ENCODE results near the gene CLHC1. TPM values are rescaled to one million over a fixed set of nuclear protein-coding genes. Genes with fewer than 3 reads are reported as not detected.
"Not testable (repeated sequence)": the region's sequence is repeated elsewhere in the genome, so short reads cannot be mapped to it uniquely, and the experiment has no call there.

Gene CLHC1
- total and polyA plus RNA-seq, 8 donors: 2.9 to 20.0 (median 7.0) TPM

- DNase-seq: no peak
- Histone ChIP-seq H3K9me3 (no peaks in the 10 kb centered on the region), H3K27me3 (no peaks in the 10 kb centered on the region), H3K4me1 (no peaks in the 10 kb centered on the region), H3K4me3 (no peak overlapping the region), H3K27ac (no peak overlapping the region), H3K36me3 (no peaks in the 10 kb centered on the region)
- intact Hi-C loops (cut with DNase I): no loop called here
- no peak for ATAC-seq
- TF ChIP-seq, protein P1, sequence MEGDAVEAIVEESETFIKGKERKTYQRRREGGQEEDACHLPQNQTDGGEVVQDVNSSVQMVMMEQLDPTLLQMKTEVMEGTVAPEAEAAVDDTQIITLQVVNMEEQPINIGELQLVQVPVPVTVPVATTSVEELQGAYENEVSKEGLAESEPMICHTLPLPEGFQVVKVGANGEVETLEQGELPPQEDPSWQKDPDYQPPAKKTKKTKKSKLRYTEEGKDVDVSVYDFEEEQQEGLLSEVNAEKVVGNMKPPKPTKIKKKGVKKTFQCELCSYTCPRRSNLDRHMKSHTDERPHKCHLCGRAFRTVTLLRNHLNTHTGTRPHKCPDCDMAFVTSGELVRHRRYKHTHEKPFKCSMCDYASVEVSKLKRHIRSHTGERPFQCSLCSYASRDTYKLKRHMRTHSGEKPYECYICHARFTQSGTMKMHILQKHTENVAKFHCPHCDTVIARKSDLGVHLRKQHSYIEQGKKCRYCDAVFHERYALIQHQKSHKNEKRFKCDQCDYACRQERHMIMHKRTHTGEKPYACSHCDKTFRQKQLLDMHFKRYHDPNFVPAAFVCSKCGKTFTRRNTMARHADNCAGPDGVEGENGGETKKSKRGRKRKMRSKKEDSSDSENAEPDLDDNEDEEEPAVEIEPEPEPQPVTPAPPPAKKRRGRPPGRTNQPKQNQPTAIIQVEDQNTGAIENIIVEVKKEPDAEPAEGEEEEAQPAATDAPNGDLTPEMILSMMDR (IDR thresholded peaks at IDR 0.05): no peak
- WGBS, 2 donors: 97 to 99% methylated on average over 3 of the region's 3 CpGs
- FAIRE-seq: no peak
Observed at GRCh38 chr2:55204536-55204935, 27.6 kb downstream of the CLHC1 start.

DNA sequence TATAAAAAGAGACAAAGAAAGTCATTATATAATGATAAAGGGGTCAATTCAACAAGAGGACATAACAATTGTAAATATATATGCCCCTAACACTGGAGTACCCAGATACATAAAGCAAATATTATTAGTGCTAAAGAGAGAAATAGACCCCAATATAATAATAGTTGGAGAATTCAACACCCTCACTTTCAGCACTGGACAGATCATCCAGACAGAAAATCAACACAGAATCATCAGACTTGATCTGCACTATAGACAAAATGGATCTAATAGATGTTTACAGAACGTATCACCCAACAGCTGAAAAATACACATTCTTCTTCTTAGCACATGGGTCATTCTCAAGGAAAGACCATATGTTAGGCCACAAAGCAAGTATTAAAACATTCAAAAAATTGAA, 31.7 kb downstream of the CLHC1 start:
- intact Hi-C loops (cut with DNase I): no loop called here
- Histone ChIP-seq H3K9me3 (no peaks in the 10 kb centered on the region), H3K27me3 (no peaks in the 10 kb centered on the region), H3K36me3 (no peaks in the 10 kb centered on the region), H3K4me3 (no peak overlapping the region), H3K27ac (no peak overlapping the region), H3K4me1 (no peaks in the 10 kb centered on the region)
- ATAC-seq (no peak), DNase-seq (no peak), FAIRE-seq (no peak)
- TF ChIP-seq, protein P1 (IDR thresholded peaks at IDR 0.05): no peak
- 97 to 100% methylated on average over 1 of the region's 1 CpG for WGBS, 2 donors

GRCh38 chr2:55196526-55196925, 35.6 kb downstream of the CLHC1 start:
- H3K36me3 ChIP-seq: no peaks in the 10 kb centered on the region
- FAIRE-seq: no peak
- WGBS, 2 donors: 98 to 100% methylated on average over 2 of the region's 2 CpGs
- H3K27ac ChIP-seq: no peak overlapping the region
- H3K27me3 ChIP-seq: no peaks in the 10 kb centered on the region
- H3K4me3 ChIP-seq: no peak overlapping the region
- no peaks in the 10 kb centered on the region for H3K4me1 ChIP-seq
- no peak for DNase-seq
- H3K9me3 ChIP-seq: no peaks in the 10 kb centered on the region
- intact Hi-C loops (cut with DNase I): no loop called here
- TF ChIP-seq, protein P1 (IDR thresholded peaks at IDR 0.05): no peak
- no peak for ATAC-seq

- H3K4me1 ChIP-seq; ATAC-seq; DNase-seq; H3K27ac ChIP-seq; H3K9me3 ChIP-seq; FAIRE-seq; H3K4me3 ChIP-seq; H3K27me3 ChIP-seq; H3K36me3 ChIP-seq; intact Hi-C loops (cut with DNase I): not testable (repeated sequence)
- WGBS, 2 donors: 92 to 93% methylated on average over 2 of the region's 2 CpGs
Observed at GRCh38 chr2:55191888-55192287, 40.2 kb downstream of the CLHC1 start.

DNA sequence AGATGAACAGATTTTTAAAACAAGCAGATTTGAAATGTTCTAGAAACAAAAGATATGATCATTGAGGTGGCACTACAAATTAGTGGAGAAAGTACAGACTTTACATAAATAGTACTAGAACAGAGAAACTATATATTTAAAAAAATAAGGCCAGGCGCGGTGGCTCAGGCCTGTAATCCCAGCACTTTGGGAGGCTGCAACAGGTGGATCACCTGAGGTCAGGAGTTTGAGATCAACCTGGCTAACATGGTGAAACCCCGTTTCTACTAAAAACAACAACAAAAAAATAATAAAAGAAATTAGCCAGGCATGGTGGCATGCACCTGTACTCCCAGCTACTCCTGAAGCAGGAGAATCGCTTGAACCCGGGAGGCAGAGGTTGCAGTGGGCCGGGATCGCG, 45.3 kb downstream of the CLHC1 start:
- not testable (repeated sequence) for H3K27ac ChIP-seq
- 81 to 83% methylated on average over 8 of the region's 8 CpGs for WGBS, 2 donors

GRCh38 chr2:55180374-55180773, 51.7 kb downstream of the CLHC1 start:
- Histone ChIP-seq H3K36me3 (no peaks in the 10 kb centered on the region), H3K27ac (no peak overlapping the region), H3K4me1 (peaks cover 0 to 3% (median 2%) of the 10 kb centered on the region in 3 donors), H3K27me3 (no peaks in the 10 kb centered on the region), H3K4me3 (no peak overlapping the region), H3K9me3 (no peaks in the 10 kb centered on the region)
- DNase-seq (no peak), FAIRE-seq (no peak), ATAC-seq (no peak)
- TF ChIP-seq, protein P1 (IDR thresholded peaks at IDR 0.05): no peak
- WGBS, 2 donors: 84% methylated on average over 2 of the region's 2 CpGs
- intact Hi-C loops (cut with DNase I): no loop called here

More for the DNA sequence above, 45.3 kb downstream of the CLHC1 start:
- H3K4me1 ChIP-seq; DNase-seq; intact Hi-C loops (cut with DNase I); H3K4me3 ChIP-seq; H3K27me3 ChIP-seq; ATAC-seq; FAIRE-seq; H3K9me3 ChIP-seq; H3K36me3 ChIP-seq: not testable (repeated sequence)
